Measurements from ENCODE around the gene ADGRB3.

Gene ADGRB3

DNA sequence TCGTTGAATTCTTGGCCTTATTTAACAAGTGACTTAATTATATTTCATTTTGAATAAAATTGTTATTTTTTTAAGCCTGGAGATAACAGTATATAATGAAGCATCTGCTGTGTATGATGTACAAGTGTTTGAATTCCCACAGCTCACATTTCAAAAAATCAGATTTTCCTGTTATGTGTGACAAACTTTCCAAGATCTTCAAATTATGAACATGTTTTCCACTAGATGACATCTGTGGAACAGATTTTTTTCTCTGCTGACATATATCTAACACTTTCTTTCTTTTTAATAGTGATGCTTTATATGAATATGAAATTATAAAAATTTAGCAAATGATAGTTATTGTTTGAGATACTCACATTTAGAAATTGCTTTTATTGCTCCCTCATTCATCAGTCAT is 678.9 kb downstream of the ADGRB3 start:
- Histone ChIP-seq H2BK5ac (ENCODE audit: low read depth, low read length, poor library complexity, severe bottlenecking) (no peak overlapping the region), H3K4ac (ENCODE audit: low read depth in 1 of 2, low read length in 2 of 2) (no peak overlapping the region), H2BK120ac (ENCODE audit: low read depth, low read length) (no peak overlapping the region), H3K36me3 (ENCODE audit: control insufficient read depth in 1 of 2, insufficient read depth in 2 of 2, low read depth in 1 of 2, low read length in 2 of 2) (no peaks in the 10 kb centered on the region), H3K4me2 (ENCODE audit: low read length, poor library complexity, severe bottlenecking) (no peak overlapping the region), H3K4me1 (ENCODE audit: control insufficient read depth, insufficient read depth, low read depth, low read length) (no peaks in the 10 kb centered on the region), H3K14ac (ENCODE audit: low read length in 2 of 2) (no peak overlapping the region), H3K4me3 (ENCODE audit: insufficient read depth in 1 of 2, low read depth in 1 of 2, low read length in 2 of 2) (no peak overlapping the region), H3K23ac (ENCODE audit: low read length in 2 of 2) (no peak overlapping the region), H2AFZ (ENCODE audit: low read depth, low read length) (no peak overlapping the region), H3K18ac (ENCODE audit: low read depth in 1 of 2, low read length in 2 of 2) (no peak overlapping the region), H3K9me3 (ENCODE audit: control insufficient read depth, low read length) (no peaks in the 10 kb centered on the region), H3K79me1 (replicated peaks; ENCODE audit: low read length, poor library complexity, severe bottlenecking) (no peaks in the 10 kb centered on the region), H2BK15ac (ENCODE audit: low read depth, poor library complexity, severe bottlenecking) (no peak overlapping the region), H3K27me3 (ENCODE audit: control insufficient read depth in 1 of 2, insufficient read depth in 1 of 2, low read length in 2 of 2) (no peaks in the 10 kb centered on the region), H4K91ac (ENCODE audit: low read length) (no peak overlapping the region), H2AK5ac (ENCODE audit: low read length, severe bottlenecking) (no peak overlapping the region), H4K8ac (ENCODE audit: low read length) (no peak overlapping the region), H3K27ac (ENCODE audit: low read length, poor library complexity, severe bottlenecking) (no peak overlapping the region), H2BK12ac (ENCODE audit: low read length in 2 of 2) (no peak overlapping the region), H3K9ac (ENCODE audit: low read length) (no peak overlapping the region)
- DNase-seq: no peak
- WGBS: no CpG with 5 or more reads among the region's 1 CpG

DNA sequence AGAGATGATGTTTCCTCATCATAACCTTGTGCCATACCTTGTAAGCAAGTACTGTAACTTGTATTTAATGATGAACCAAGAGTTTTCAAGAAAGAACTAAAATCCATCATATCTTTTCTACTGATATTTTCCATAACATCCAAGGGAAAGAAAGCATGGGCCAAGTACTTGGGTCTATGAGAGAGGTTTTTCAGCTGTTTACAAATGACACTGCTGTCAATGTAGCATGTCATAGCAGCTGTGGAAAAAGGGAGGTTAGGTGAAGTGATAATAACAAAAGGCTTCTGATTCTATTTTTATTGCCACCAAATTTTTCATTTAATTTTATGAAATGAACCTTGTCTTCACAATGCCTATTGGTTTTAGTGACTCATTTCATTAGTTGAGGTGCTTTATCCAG is 679.4 kb downstream of the ADGRB3 start:
- no peak overlapping the region for H3K18ac ChIP-seq (ENCODE audit: low read depth in 1 of 2, low read length in 2 of 2)
- no peaks in the 10 kb centered on the region for H3K4me1 ChIP-seq (ENCODE audit: control insufficient read depth, insufficient read depth, low read depth, low read length)
- no peak overlapping the region for H3K23ac ChIP-seq (ENCODE audit: low read length in 2 of 2)
- H4K91ac ChIP-seq (ENCODE audit: low read length): no peak overlapping the region
- no peak for DNase-seq
- no peak overlapping the region for H2BK15ac ChIP-seq (ENCODE audit: low read depth, poor library complexity, severe bottlenecking)
- no peaks in the 10 kb centered on the region for H3K9me3 ChIP-seq (ENCODE audit: control insufficient read depth, low read length)
- H3K27ac ChIP-seq (ENCODE audit: low read length, poor library complexity, severe bottlenecking): no peak overlapping the region
- no peak overlapping the region for H2AFZ ChIP-seq (ENCODE audit: low read depth, low read length)
- no peak overlapping the region for H2AK5ac ChIP-seq (ENCODE audit: low read length, severe bottlenecking)
- no peak overlapping the region for H2BK5ac ChIP-seq (ENCODE audit: low read depth, low read length, poor library complexity, severe bottlenecking)
- no peak overlapping the region for H2BK12ac ChIP-seq (ENCODE audit: low read length in 2 of 2)
- H3K4me2 ChIP-seq (ENCODE audit: low read length, poor library complexity, severe bottlenecking): no peak overlapping the region
- H3K4ac ChIP-seq (ENCODE audit: low read depth in 1 of 2, low read length in 2 of 2): no peak overlapping the region
- H3K4me3 ChIP-seq (ENCODE audit: insufficient read depth in 1 of 2, low read depth in 1 of 2, low read length in 2 of 2): no peak overlapping the region
- H3K14ac ChIP-seq (ENCODE audit: low read length in 2 of 2): no peak overlapping the region
- H3K79me1 ChIP-seq (replicated peaks; ENCODE audit: low read length, poor library complexity, severe bottlenecking): no peaks in the 10 kb centered on the region
- no peak overlapping the region for H4K8ac ChIP-seq (ENCODE audit: low read length)
- H3K36me3 ChIP-seq (ENCODE audit: control insufficient read depth in 1 of 2, insufficient read depth in 2 of 2, low read depth in 1 of 2, low read length in 2 of 2): no peaks in the 10 kb centered on the region
- no peak overlapping the region for H2BK120ac ChIP-seq (ENCODE audit: low read depth, low read length)
- no peak overlapping the region for H3K9ac ChIP-seq (ENCODE audit: low read length)
- H3K27me3 ChIP-seq (ENCODE audit: control insufficient read depth in 1 of 2, insufficient read depth in 1 of 2, low read length in 2 of 2): no peaks in the 10 kb centered on the region

DNA sequence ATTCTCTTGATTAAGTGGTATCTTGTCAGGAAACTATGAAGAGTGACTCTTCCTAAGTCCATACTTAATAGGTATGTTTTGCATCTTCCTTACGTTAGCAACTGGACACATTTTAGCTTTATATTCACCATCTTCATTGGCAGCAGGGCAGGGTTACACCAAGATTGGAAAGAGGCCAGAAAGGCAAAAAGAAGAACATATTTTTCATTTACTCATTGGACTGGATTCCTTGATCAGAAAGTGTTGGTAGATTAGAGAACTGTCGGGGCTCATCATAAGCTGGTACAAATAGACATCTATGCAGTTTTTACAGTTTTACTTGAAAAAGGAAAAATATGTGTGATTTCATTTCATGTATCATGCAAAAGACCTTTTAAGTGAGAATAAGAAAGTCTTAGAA is 696.8 kb downstream of the ADGRB3 start:
- no peak overlapping the region for H2BK12ac ChIP-seq (ENCODE audit: low read length in 2 of 2)
- WGBS: no CpG with 5 or more reads among the region's 2 CpGs
- no peak overlapping the region for H2BK15ac ChIP-seq (ENCODE audit: low read depth, poor library complexity, severe bottlenecking)
- no peak overlapping the region for H3K18ac ChIP-seq (ENCODE audit: low read depth in 1 of 2, low read length in 2 of 2)
- H3K4me2 ChIP-seq (ENCODE audit: low read length, poor library complexity, severe bottlenecking): no peak overlapping the region
- DNase-seq: no peak
- H2AFZ ChIP-seq (ENCODE audit: low read depth, low read length): no peak overlapping the region
- no peak overlapping the region for H3K14ac ChIP-seq (ENCODE audit: low read length in 2 of 2)
- H3K4me3 ChIP-seq (ENCODE audit: insufficient read depth in 1 of 2, low read depth in 1 of 2, low read length in 2 of 2): no peak overlapping the region
- H3K9ac ChIP-seq (ENCODE audit: low read length): no peak overlapping the region
- no peak overlapping the region for H3K27ac ChIP-seq (ENCODE audit: low read length, poor library complexity, severe bottlenecking)
- no peak overlapping the region for H2AK5ac ChIP-seq (ENCODE audit: low read length, severe bottlenecking)
- H4K8ac ChIP-seq (ENCODE audit: low read length): no peak overlapping the region
- no peak overlapping the region for H3K4ac ChIP-seq (ENCODE audit: low read depth in 1 of 2, low read length in 2 of 2)
- no peaks in the 10 kb centered on the region for H3K79me1 ChIP-seq (replicated peaks; ENCODE audit: low read length, poor library complexity, severe bottlenecking)
- no peak overlapping the region for H2BK5ac ChIP-seq (ENCODE audit: low read depth, low read length, poor library complexity, severe bottlenecking)
- no peak overlapping the region for H4K91ac ChIP-seq (ENCODE audit: low read length)
- H3K23ac ChIP-seq (ENCODE audit: low read length in 2 of 2): no peak overlapping the region
- H2BK120ac ChIP-seq (ENCODE audit: low read depth, low read length): no peak overlapping the region
- H3K27me3 ChIP-seq (ENCODE audit: control insufficient read depth in 1 of 2, insufficient read depth in 1 of 2, low read length in 2 of 2): no peaks in the 10 kb centered on the region
- no peaks in the 10 kb centered on the region for H3K36me3 ChIP-seq (ENCODE audit: control insufficient read depth in 1 of 2, insufficient read depth in 2 of 2, low read depth in 1 of 2, low read length in 2 of 2)
- no peaks in the 10 kb centered on the region for H3K9me3 ChIP-seq (ENCODE audit: control insufficient read depth, low read length)
- no peaks in the 10 kb centered on the region for H3K4me1 ChIP-seq (ENCODE audit: control insufficient read depth, insufficient read depth, low read depth, low read length)

DNA sequence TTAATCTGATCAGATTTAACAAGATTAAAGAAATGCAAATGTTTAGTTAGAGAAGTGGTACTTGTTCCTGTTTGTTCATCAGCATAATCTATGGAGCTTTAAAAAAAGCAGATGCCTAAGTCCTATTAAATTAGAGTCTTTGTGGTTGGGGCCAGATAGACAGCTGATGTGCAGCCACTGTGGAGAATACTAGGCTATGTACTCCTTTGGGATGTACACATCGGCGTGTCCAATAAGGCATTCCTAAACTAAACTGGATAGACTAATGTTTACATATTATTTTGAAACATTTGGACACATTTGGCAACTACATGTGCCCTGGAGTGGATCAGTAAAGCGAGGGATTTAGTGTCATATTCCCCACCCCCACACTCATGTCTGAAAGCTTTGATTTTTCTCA is 702.2 kb downstream of the ADGRB3 start:
- H2AK5ac ChIP-seq (ENCODE audit: low read length, severe bottlenecking): no peak overlapping the region
- no peak overlapping the region for H2BK120ac ChIP-seq (ENCODE audit: low read depth, low read length)
- H3K79me1 ChIP-seq (replicated peaks; ENCODE audit: low read length, poor library complexity, severe bottlenecking): no peaks in the 10 kb centered on the region
- no peaks in the 10 kb centered on the region for H3K4me1 ChIP-seq (ENCODE audit: control insufficient read depth, insufficient read depth, low read depth, low read length)
- H4K8ac ChIP-seq (ENCODE audit: low read length): no peak overlapping the region
- no peak for DNase-seq
- WGBS: 96% methylated on average over 3 of the region's 3 CpGs
- H3K9me3 ChIP-seq (ENCODE audit: control insufficient read depth, low read length): no peaks in the 10 kb centered on the region
- H3K4ac ChIP-seq (ENCODE audit: low read depth in 1 of 2, low read length in 2 of 2): no peak overlapping the region
- H3K18ac ChIP-seq (ENCODE audit: low read depth in 1 of 2, low read length in 2 of 2): no peak overlapping the region
- no peak overlapping the region for H3K14ac ChIP-seq (ENCODE audit: low read length in 2 of 2)
- H3K27me3 ChIP-seq (ENCODE audit: control insufficient read depth in 1 of 2, insufficient read depth in 1 of 2, low read length in 2 of 2): no peaks in the 10 kb centered on the region
- H3K9ac ChIP-seq (ENCODE audit: low read length): no peak overlapping the region
- no peak overlapping the region for H2AFZ ChIP-seq (ENCODE audit: low read depth, low read length)
- no peak overlapping the region for H2BK12ac ChIP-seq (ENCODE audit: low read length in 2 of 2)
- no peak overlapping the region for H2BK5ac ChIP-seq (ENCODE audit: low read depth, low read length, poor library complexity, severe bottlenecking)
- H3K4me3 ChIP-seq (ENCODE audit: insufficient read depth in 1 of 2, low read depth in 1 of 2, low read length in 2 of 2): no peak overlapping the region
- H2BK15ac ChIP-seq (ENCODE audit: low read depth, poor library complexity, severe bottlenecking): no peak overlapping the region
- no peak overlapping the region for H3K23ac ChIP-seq (ENCODE audit: low read length in 2 of 2)
- no peak overlapping the region for H3K4me2 ChIP-seq (ENCODE audit: low read length, poor library complexity, severe bottlenecking)
- no peaks in the 10 kb centered on the region for H3K36me3 ChIP-seq (ENCODE audit: control insufficient read depth in 1 of 2, insufficient read depth in 2 of 2, low read depth in 1 of 2, low read length in 2 of 2)
- H3K27ac ChIP-seq (ENCODE audit: low read length, poor library complexity, severe bottlenecking): no peak overlapping the region
- H4K91ac ChIP-seq (ENCODE audit: low read length): no peak overlapping the region
